ENCODE data around the gene INPP5B. TPM values are rescaled to one million over a fixed set of nuclear protein-coding genes. Genes with fewer than 3 reads are reported as not detected.

The INPP5B gene
- total RNA-seq, 1 donor from 2014 or later, result 27.2 TPM

DNA sequence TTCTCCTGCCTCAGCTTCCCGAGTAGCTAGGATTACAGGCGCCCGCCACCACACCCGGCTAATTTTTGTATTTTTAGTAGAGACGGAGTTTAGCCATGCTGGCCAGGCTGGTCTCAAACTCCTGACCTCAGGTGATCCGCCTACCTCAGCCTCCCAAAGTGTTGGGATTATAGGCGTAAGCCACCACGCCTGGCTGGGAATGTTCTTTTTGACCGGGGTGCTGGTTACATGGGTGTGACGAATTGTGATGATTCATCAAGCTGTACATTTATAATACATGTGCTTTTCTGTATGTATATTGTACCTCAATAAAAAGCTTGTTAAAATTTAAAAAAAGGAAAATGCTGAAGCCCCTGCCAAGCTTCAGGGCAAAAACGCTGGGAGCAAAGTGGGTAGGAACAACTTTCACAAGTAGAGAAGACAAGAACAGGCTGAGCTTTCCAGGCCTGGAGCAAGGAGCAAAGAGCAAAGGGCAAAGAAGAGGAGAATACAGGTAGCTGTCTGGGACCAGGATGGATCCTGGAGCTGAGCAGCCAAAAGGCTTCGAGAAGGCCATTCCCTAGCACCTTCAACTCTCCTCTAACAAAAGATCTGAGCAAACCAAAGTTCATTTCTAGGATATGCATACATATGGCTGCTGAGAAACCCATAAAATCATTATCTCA, 118.3 kb downstream of the INPP5B start:
- H3K9me3 Mint-ChIP-seq, result no peaks in the 10 kb centered on the region
- peaks cover 14% of the 10 kb centered on the region for H3K4me1 Mint-ChIP-seq (ENCODE audit: low read depth)
- no peak for DNase-seq (ENCODE audit: low spot score)
- intact Hi-C loops (cut with micrococcal nuclease), result loop anchor here (2.0 kb wide), 1 partner anchor 18 kb away; no protein-coding TSS in a partner anchor
- H3K27ac Mint-ChIP-seq, result no peak overlapping the region
- H3K36me3 Mint-ChIP-seq (ENCODE audit: low read depth), result peaks cover 39% of the 10 kb centered on the region
- no peaks in the 10 kb centered on the region for H3K27me3 Mint-ChIP-seq (ENCODE audit: insufficient read depth)
- no peak overlapping the region for H3K4me3 Mint-ChIP-seq

DNA sequence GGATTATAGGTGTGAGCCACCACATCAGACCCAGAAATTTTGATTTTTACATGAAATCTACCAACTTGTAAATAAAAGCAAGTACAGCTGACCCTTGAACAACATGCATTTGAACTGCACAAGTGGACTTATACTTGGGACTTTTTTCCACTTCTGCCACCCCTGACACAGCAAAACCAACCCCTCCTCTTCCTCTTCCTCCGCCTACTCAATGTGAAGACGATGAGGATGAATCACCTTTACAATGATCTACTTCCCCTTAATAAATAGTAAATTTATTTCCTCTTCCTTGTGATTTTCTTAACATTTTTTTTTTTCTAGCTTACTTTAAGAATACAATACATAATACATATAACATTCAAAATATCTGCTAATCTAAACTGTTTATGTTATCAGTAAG, 121.3 kb downstream of the INPP5B start:
- H3K4me1 Mint-ChIP-seq (ENCODE audit: low read depth), result peaks cover 25% of the 10 kb centered on the region
- H3K4me3 Mint-ChIP-seq, result no peak overlapping the region
- no peaks in the 10 kb centered on the region for H3K27me3 Mint-ChIP-seq (ENCODE audit: insufficient read depth)
- H3K27ac Mint-ChIP-seq, result no peak overlapping the region
- DNase-seq (ENCODE audit: low spot score), result no peak
- intact Hi-C loops (cut with micrococcal nuclease), result no loop called here
- H3K36me3 Mint-ChIP-seq (ENCODE audit: low read depth), result peaks cover 41% of the 10 kb centered on the region
- H3K9me3 Mint-ChIP-seq, result no peaks in the 10 kb centered on the region

DNA sequence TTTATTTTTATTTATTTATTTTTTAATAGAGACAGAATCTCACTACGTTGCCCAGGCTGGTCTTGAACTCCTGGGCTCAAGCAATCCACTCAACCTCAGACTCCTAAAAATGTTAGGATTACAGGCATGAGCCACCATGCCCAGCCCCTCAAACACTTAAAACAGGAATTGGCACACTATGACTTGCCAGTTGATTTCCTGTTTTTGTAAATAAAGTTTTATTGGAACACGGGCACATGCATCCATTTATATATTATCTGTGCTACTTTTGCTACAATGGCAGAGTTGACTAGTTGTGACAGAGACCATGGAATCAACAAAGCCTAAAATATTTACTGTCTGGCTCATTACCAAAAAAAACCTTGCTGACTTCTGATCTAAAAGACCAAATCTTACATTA, 122.9 kb downstream of the INPP5B start:
- Mint-ChIP-seq H3K36me3 (ENCODE audit: low read depth) (peaks cover 43% of the 10 kb centered on the region), H3K27ac (no peak overlapping the region), H3K4me1 (ENCODE audit: low read depth) (peaks cover 25% of the 10 kb centered on the region), H3K27me3 (ENCODE audit: insufficient read depth) (no peaks in the 10 kb centered on the region), H3K9me3 (no peaks in the 10 kb centered on the region), H3K4me3 (no peak overlapping the region)
- intact Hi-C loops (cut with micrococcal nuclease), result no loop called here
- DNase-seq (ENCODE audit: low spot score), result no peak

DNA sequence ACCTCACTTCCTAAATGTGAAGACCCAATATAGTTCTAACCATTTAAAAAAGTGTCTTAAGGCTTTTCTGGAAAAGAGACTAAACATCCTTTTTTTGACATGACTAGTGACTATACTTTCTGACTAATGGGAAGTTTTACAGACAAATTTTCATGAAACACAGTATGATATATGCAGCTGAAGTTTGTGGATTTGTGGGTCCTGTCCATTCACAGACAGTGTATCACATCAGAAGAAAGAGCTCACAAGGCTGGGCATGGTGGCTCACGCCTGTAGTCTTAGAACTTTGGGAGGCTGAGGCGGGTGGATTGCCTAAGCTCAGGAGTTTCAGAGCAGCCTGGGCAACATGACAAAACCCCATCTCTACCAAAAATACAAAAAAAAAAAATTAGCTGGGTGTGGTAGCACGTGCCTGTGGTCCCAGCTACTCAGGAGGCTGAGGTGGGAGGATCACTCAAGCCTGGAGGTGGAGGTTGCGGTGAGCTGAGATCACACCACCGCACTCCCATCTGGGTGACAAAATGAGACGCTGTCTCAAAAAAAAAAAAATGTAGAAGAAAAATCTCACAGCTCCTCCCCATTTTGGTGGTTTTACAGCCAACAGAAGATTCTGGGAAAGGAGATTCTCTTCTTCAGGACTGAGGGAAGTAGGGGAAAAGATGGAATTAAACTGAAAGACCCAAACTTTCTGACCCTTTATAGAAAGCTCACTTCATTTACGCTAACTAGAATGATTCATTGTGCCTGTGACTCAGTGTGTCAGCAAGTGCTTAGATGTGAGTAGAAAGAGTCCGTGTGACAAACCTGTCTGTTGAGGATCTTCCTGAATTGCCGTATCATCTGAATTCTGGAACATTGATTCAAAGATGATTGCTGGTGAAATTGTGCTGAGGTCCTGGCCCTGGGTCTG, 123.7 kb downstream of the INPP5B start:
- H3K36me3 Mint-ChIP-seq (ENCODE audit: low read depth), result peaks cover 41% of the 10 kb centered on the region
- H3K27ac Mint-ChIP-seq, result peak overlapping the region; percentile 24
- intact Hi-C loops (cut with micrococcal nuclease), result no loop called here
- H3K27me3 Mint-ChIP-seq (ENCODE audit: insufficient read depth), result no peaks in the 10 kb centered on the region
- H3K4me3 Mint-ChIP-seq, result no peak overlapping the region
- no peaks in the 10 kb centered on the region for H3K9me3 Mint-ChIP-seq
- H3K4me1 Mint-ChIP-seq (ENCODE audit: low read depth), result peaks cover 25% of the 10 kb centered on the region
- DNase-seq (ENCODE audit: low spot score), result no peak

DNA sequence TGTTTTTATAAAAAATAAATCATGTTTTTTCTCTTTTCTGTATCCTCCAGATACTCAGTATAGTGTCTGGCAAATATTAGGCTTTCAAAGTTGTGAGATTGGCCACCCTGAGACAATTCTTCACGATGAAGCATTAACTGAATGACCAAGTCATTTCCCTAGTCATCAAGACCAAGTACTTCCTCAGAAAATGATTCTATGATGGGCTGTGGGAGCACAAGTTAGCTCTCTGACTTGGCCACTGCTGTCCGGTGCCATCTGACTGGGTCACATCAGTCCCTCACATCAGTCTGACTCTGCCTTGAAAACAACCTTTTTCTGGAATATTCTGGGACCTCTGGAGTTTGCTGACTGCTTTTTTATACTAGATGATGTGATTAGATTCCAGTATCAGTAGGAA, 125.4 kb downstream of the INPP5B start:
- no peaks in the 10 kb centered on the region for H3K27me3 Mint-ChIP-seq (ENCODE audit: insufficient read depth)
- peaks cover 37% of the 10 kb centered on the region for H3K36me3 Mint-ChIP-seq (ENCODE audit: low read depth)
- intact Hi-C loops (cut with micrococcal nuclease), result no loop called here
- DNase-seq (ENCODE audit: low spot score), result no peak
- no peak overlapping the region for H3K4me3 Mint-ChIP-seq
- peaks cover 25% of the 10 kb centered on the region for H3K4me1 Mint-ChIP-seq (ENCODE audit: low read depth)
- H3K27ac Mint-ChIP-seq, result no peak overlapping the region
- H3K9me3 Mint-ChIP-seq, result no peaks in the 10 kb centered on the region

DNA sequence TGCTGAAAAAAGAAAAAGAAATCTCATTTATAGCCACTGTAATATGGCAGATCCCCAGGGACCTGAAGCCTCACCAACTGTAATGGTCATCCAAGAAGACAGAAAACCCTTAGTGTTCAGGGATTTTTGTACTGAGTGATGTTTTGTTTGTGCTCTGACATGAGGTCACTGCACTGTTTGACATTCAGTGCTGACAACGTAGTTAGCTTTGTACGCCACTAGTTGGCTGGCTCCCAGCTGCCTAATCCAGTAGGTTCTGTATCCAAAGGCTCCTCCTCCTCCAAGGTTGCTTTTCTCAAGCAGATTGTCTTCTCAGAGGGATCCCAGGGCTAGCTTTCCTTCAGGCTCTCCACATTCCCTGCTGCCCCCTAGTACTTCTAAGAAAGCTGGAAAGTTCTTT, 129.4 kb downstream of the INPP5B start:
- Mint-ChIP-seq H3K36me3 (ENCODE audit: low read depth) (peaks cover 30% of the 10 kb centered on the region), H3K27ac (no peak overlapping the region), H3K27me3 (ENCODE audit: insufficient read depth) (no peaks in the 10 kb centered on the region), H3K9me3 (no peaks in the 10 kb centered on the region), H3K4me1 (ENCODE audit: low read depth) (peaks cover 8% of the 10 kb centered on the region), H3K4me3 (no peak overlapping the region)
- DNase-seq (ENCODE audit: low spot score), result no peak
- intact Hi-C loops (cut with micrococcal nuclease), result no loop called here

DNA sequence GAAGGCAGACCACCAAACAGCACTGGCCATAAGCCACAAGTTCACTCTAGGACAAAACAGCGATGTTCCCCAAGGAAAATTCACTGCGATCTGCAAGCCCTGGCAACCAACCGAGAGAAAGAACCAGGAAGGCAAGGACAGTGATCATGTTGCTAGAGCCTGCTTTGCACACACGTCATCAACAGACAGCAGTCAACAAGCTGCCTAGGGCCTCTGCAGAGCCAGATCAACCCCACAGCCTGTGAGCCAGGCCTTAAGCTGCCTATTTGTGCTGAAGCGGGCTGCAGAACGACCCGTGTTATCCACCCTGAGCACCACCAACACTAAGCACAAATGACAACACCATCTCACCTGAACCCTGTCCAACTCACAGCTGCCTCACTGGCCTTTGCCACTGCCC, 132.6 kb downstream of the INPP5B start:
- Mint-ChIP-seq H3K4me1 (ENCODE audit: low read depth) (peaks cover 22% of the 10 kb centered on the region), H3K27ac (no peak overlapping the region), H3K4me3 (no peak overlapping the region), H3K36me3 (ENCODE audit: low read depth) (peaks cover 17% of the 10 kb centered on the region), H3K9me3 (no peaks in the 10 kb centered on the region), H3K27me3 (ENCODE audit: insufficient read depth) (no peaks in the 10 kb centered on the region)
- intact Hi-C loops (cut with micrococcal nuclease), result no loop called here
- no peak for DNase-seq (ENCODE audit: low spot score)

DNA sequence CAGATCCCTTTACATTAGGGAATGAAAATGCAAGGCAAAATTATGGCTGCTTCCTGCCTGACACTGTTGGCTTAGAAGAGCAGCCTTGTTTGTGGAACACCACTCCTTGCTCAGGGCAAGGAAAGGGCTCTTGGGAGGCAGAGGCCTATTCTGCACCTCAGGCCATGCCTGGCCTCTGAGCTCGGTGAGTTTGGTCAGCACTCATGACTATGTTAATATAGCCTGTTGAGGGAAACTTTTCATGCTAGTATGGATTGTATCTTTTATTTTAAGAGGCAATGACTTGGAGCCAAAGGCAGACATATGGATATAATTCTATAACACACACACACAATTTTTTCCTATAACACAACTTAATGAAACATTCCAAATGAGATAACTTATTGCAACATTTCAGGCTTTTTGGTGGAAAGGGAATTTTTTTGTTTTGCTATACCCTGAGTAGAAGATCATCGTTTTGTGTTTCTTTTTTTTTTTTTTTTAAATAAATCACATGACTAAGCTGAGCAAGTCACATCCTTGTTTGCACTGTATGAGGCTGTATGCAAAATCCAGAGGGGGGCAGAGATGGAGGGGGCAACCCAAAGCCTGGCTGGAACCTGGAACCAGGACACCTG, 133.2 kb downstream of the INPP5B start:
- H3K9me3 Mint-ChIP-seq, result no peaks in the 10 kb centered on the region
- H3K27me3 Mint-ChIP-seq (ENCODE audit: insufficient read depth), result no peaks in the 10 kb centered on the region
- no peak for DNase-seq (ENCODE audit: low spot score)
- H3K4me1 Mint-ChIP-seq (ENCODE audit: low read depth), result peaks cover 28% of the 10 kb centered on the region
- peaks cover 17% of the 10 kb centered on the region for H3K36me3 Mint-ChIP-seq (ENCODE audit: low read depth)
- intact Hi-C loops (cut with micrococcal nuclease), result no loop called here
- H3K4me3 Mint-ChIP-seq, result no peak overlapping the region
- no peak overlapping the region for H3K27ac Mint-ChIP-seq

DNA sequence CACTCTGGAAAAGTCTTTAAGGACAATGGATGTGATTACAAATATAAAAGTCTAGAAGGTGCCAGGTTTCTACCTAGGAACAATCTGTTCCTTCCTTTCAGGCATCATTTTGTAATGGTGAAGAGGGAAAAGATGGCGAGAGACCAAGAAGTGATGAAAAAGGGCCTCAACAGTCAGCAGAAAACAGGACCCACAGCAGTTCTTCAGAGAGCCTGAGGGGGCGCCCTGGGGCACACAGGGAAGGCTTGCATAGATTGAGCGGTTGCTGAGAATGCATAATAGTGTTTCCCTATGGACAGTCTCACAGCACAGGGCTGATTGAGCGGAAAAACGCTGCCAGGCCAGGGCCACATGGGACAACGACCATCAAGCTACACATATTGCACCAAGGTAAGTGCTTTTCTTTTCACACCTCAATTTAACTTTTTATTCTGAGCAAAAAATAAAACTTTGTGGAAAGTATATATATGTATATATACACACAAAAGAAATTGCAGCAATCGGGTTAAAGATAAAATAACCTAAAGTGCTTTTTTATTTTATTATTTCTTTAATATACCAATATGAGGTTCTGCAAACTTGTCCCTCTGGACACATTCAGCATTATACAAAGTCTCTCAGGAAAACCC, 135.7 kb downstream of the INPP5B start:
- H3K4me3 Mint-ChIP-seq, result peak overlapping the region; percentile 22
- H3K4me1 Mint-ChIP-seq (ENCODE audit: low read depth), result peaks cover 35% of the 10 kb centered on the region
- no peak overlapping the region for H3K27ac Mint-ChIP-seq
- H3K27me3 Mint-ChIP-seq (ENCODE audit: insufficient read depth), result no peaks in the 10 kb centered on the region
- intact Hi-C loops (cut with micrococcal nuclease), result loop anchor here (1.0 to 2.0 kb wide), 3 partner anchors 18 to 48 kb away; partner anchors contain the start of gene MTF1
- DNase-seq (ENCODE audit: low spot score), result peak; percentile 59
- H3K9me3 Mint-ChIP-seq, result no peaks in the 10 kb centered on the region
- peaks cover 18% of the 10 kb centered on the region for H3K36me3 Mint-ChIP-seq (ENCODE audit: low read depth)

Other genes starting within 250 kb of the INPP5B start
- 0.05 and 0.27 TPM in 2 replicates for gene EPHA10, start 181.9 kb downstream of the INPP5B start, total RNA-seq
- gene MANEAL, start 153.2 kb downstream of the INPP5B start, total RNA-seq, result 3.6 and 4.0 TPM in 2 replicates
- gene C1orf122, start 139.3 kb downstream of the INPP5B start, total RNA-seq, result 30.7 and 33.3 TPM in 2 replicates
- gene YRDC, start 138.8 kb downstream of the INPP5B start, total RNA-seq, result 73.9 and 77.6 TPM in 2 replicates
- 31.7 and 35.3 TPM in 2 replicates for gene MTF1, start 87.5 kb downstream of the INPP5B start, total RNA-seq
- gene SF3A3, start 43.0 kb upstream of the INPP5B start, total RNA-seq, result 136 and 138 TPM in 2 replicates
- 32.5 and 35.7 TPM in 2 replicates for gene FHL3, start 58.5 kb upstream of the INPP5B start, total RNA-seq
- gene UTP11, start 65.7 kb upstream of the INPP5B start, total RNA-seq, result 106 and 108 TPM in 2 replicates
- gene POU3F1, start 99.7 kb upstream of the INPP5B start, total RNA-seq, result 1.5 and 1.8 TPM in 2 replicates